SK-N-SH (cell line): Measurements from ENCODE around the gene CEP152. TPM values are rescaled to one million over a fixed set of nuclear protein-coding genes. Genes with fewer than 3 reads are reported as not detected.

ENCODE experiments used
- CTCF ChIA-PET: fragments of 300-600, 350-600 bp; formaldehyde crosslinking; extraction: SDS; loops from one replicate; lab custom pipeline; 2021; lab: Yijun Ruan, JAX
- POLR2A ChIA-PET: fragments of 350-600 bp; sonication (Branson Sonifier 250); formaldehyde crosslinking; extraction: SDS; loops from one replicate; lab custom pipeline; 2020; ENCODE audit warnings: antibody characterized with exemption, inconsistent platforms; lab: Yijun Ruan, JAX
- DNase-seq: peaks from one replicate; pipeline ENCODE4 v3.0.0; 2012
- H2AFZ ChIP-seq: fragments of 200-600 bp; sonication (generic); 2 replicates; pipeline ENCODE4 v1.8.1; 2016; ENCODE audit warnings: antibody characterized with exemption, mild to moderate bottlenecking, low read depth
- H3F3A ChIP-seq: fragments of 200-600 bp; sonication (generic); replicated peaks from 2 replicates; pipeline ENCODE3; 2016; ENCODE audit warnings: antibody characterized with exemption, mild to moderate bottlenecking; ENCODE audit not compliant: insufficient read depth
- H3K27ac ChIP-seq, 2 experiments: fragments of 200-500 bp in 1 of 2; fragments of 200-600 bp in 1 of 2; sonication (Bioruptor generic) in 1 of 2; sonication (generic), shearing (Covaris generic) in 1 of 2; 2 replicates each; pipeline versions ENCODE4 v1.5.1 to v1.6.1; 2014 to 2016; ENCODE audit warnings: low read depth in 2 of 2, inconsistent platforms in 1 of 2, low read length in 1 of 2, mild to moderate bottlenecking in 1 of 2, mixed read lengths in 1 of 2
- H3K27me3 ChIP-seq: fragments of 200-600 bp; sonication (generic), shearing (Covaris generic); 2 replicates; pipeline ENCODE4 v1.6.1; 2016; ENCODE audit warnings: mixed run types; ENCODE audit not compliant: insufficient read depth
- H3K36me3 ChIP-seq, 2 experiments: fragments of 200-500 bp in 1 of 2; fragments of 200-600 bp in 1 of 2; sonication (Bioruptor generic) in 1 of 2; sonication (generic) in 1 of 2; replicated peaks in 1 of 2; 2 replicates each; pipeline versions ENCODE3 to v1.5.1; 2014 to 2016; ENCODE audit warnings: low read length in 1 of 2, mild to moderate bottlenecking in 1 of 2; ENCODE audit not compliant: insufficient read depth in 2 of 2, control insufficient read depth in 1 of 2
- H3K4me1 ChIP-seq, 2 experiments: fragments of 200-500 bp in 1 of 2; fragments of 200-600 bp in 1 of 2; sonication (Bioruptor generic) in 1 of 2; sonication (generic), shearing (Covaris generic) in 1 of 2; 2 replicates each; pipeline versions ENCODE4 v1.5.1 to v1.6.1; 2014 to 2016; ENCODE audit warnings: low read depth in 1 of 2, low read length in 1 of 2, mixed run types in 1 of 2; ENCODE audit not compliant: insufficient read depth in 2 of 2, control insufficient read depth in 1 of 2
- H3K4me2 ChIP-seq: fragments of 200-600 bp; sonication (generic), shearing (Covaris generic); 2 replicates; pipeline ENCODE4 v1.6.1; 2017; ENCODE audit warnings: mixed run types
- H3K4me3 ChIP-seq, 2 experiments: fragments of 200-500 bp in 1 of 2; fragments of 200-600 bp in 1 of 2; sonication (Bioruptor generic) in 1 of 2; sonication (generic), shearing (Covaris generic) in 1 of 2; 2 replicates each; pipeline versions ENCODE4 v1.5.1 to v1.8.1; 2014 to 2016; ENCODE audit warnings: low read depth in 2 of 2, inconsistent platforms in 1 of 2, low read length in 1 of 2, mild to moderate bottlenecking in 1 of 2, mixed read lengths in 1 of 2, moderate library complexity in 1 of 2
- H3K79me2 ChIP-seq: fragments of 200-600 bp; sonication (generic); 2 replicates; pipeline ENCODE4 v1.8.1; 2017; ENCODE audit warnings: mild to moderate bottlenecking; ENCODE audit not compliant: insufficient read depth
- H3K9ac ChIP-seq: fragments of 200-600 bp; sonication (generic); 2 replicates; pipeline ENCODE4 v1.6.1; 2017; ENCODE audit warnings: mixed run types
- H3K9me2 ChIP-seq: fragments of 200-600 bp; sonication (generic); 2 replicates; pipeline ENCODE4 v1.6.1; 2017; ENCODE audit warnings: mixed run types
- H3K9me3 ChIP-seq: fragments of 200-600 bp; sonication (generic); 2 replicates; pipeline ENCODE4 v1.6.1; 2017; ENCODE audit warnings: mixed run types, mild to moderate bottlenecking, moderate library complexity
- H4K20me1 ChIP-seq: fragments of 200-600 bp; sonication (generic); 2 replicates; pipeline ENCODE4 v1.6.1; 2017; ENCODE audit warnings: mild to moderate bottlenecking, mixed run types; ENCODE audit not compliant: insufficient read depth
- ELF1 ChIP-seq: IDR thresholded peaks from 2 replicates; pipeline ENCODE4 v1.4.0; 2012
- EZH2phosphoT487 ChIP-seq: fragments of 200-600 bp; sonication (generic); IDR thresholded peaks from 2 replicates; pipeline ENCODE4 v1.6.1; 2017; ENCODE audit warnings: low read depth, mixed run types, mild to moderate bottlenecking, antibody characterized with exemption, moderate library complexity, borderline replicate concordance
- FOSL2 ChIP-seq: IDR thresholded peaks from 2 replicates; pipeline ENCODE4 v1.4.0; 2012; ENCODE audit warnings: low read depth, mild to moderate bottlenecking, moderate library complexity, borderline replicate concordance
- FOXJ3 ChIP-seq: sonication (generic); formaldehyde crosslinking; IDR thresholded peaks from 2 replicates; pipeline ENCODE4 v1.5.1; 2020; ENCODE audit warnings: mild to moderate bottlenecking, missing genetic modification reagents
- FOXM1 ChIP-seq: IDR thresholded peaks from 2 replicates; pipeline ENCODE4 v1.4.0; 2012; ENCODE audit warnings: low read depth, mild to moderate bottlenecking
- IRF3 ChIP-seq: fragments of 150-350 bp; IDR thresholded peaks from 2 replicates; pipeline ENCODE4 v1.6.1; 2016; ENCODE audit warnings: mild to moderate bottlenecking, low read depth, low read length
- MEF2A ChIP-seq: IDR thresholded peaks from 2 replicates; pipeline ENCODE4 v1.4.0; 2012; ENCODE audit warnings: low read depth, borderline replicate concordance
- MXI1 ChIP-seq: IDR thresholded peaks from 2 replicates; pipeline ENCODE4 v1.6.1; 2012; ENCODE audit warnings: mild to moderate bottlenecking, low read depth, low read length, improper control_type of control experiment
- NRF1 ChIP-seq: IDR thresholded peaks from 2 replicates; pipeline ENCODE4 v1.6.1; 2012; ENCODE audit warnings: low read depth, mild to moderate bottlenecking, low read length
- PBX3 ChIP-seq: IDR thresholded peaks from 2 replicates; pipeline ENCODE4; 2012
- RAD21 ChIP-seq: IDR thresholded peaks from 2 replicates; pipeline ENCODE4 v1.6.1; 2012; ENCODE audit warnings: mild to moderate bottlenecking, low read length
- RCOR1 ChIP-seq: fragments of 150-350 bp; IDR thresholded peaks from 2 replicates; pipeline ENCODE4 v1.6.1; 2017; ENCODE audit warnings: antibody characterized with exemption, low read length
- SIN3A ChIP-seq: IDR thresholded peaks from 2 replicates; pipeline ENCODE4 v1.6.1; 2012; ENCODE audit warnings: low read depth, mild to moderate bottlenecking, low read length, moderate library complexity, borderline replicate concordance
- TCF12 ChIP-seq: IDR thresholded peaks from 2 replicates; pipeline ENCODE4 v1.4.0; 2012
- USF2 ChIP-seq: fragments of 150-350 bp; IDR thresholded peaks from 2 replicates; pipeline ENCODE4 v1.6.1; 2017; ENCODE audit warnings: antibody characterized with exemption, low read length, low read depth, borderline replicate concordance
- YY1 ChIP-seq: IDR thresholded peaks from 2 replicates; pipeline ENCODE4 v1.4.0; 2012; ENCODE audit warnings: low read depth, mild to moderate bottlenecking
- WGBS: methylation state at CpG from one replicate; pipeline ENCODE4 v1.1.6; 2017; ENCODE audit warnings: low lambda C conversion rate; 5-methylcytosine and 5-hydroxymethylcytosine counted together
- polyA plus RNA-seq, 3 experiments: library from polyadenylated mRNA; depleted of rRNA; stranded (reverse); fragments of >200 nt; gene quantifications; 2 replicates each; pipeline ENCODE4 v1.2.3, GENCODE V29; 2012
- TF ChIP-seq, protein P1 (sequence below): fragments of 200-600 bp; sonication (generic); IDR thresholded peaks from 2 replicates; pipeline ENCODE4 v1.6.1; 2017; ENCODE audit warnings: antibody characterized with exemption, mild to moderate bottlenecking, moderate library complexity

The CEP152 gene
- polyA plus RNA-seq, 1 of the 3 experiments (the other 2 are of a cell fraction): 0.71 TPM

DNA sequence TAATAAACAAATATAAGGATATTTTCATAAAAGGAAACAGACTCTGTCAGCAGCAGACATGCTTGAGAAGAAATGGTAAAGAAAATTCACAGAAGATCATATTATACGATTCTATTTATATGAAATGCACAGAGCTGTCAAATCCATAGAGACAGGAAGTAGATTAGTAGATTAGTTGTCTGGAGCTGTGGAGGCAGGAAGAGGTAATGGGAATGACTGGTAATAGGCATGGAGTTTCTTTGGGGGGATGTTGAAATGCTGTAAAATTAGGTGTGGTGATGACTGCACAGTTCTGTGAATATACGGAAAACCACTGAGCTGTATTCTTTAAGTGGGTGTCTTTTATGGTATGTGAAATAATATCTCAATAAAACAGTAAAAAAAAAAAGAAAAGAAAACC lies 35.3 kb downstream of the CEP152 start:
- DNase-seq: no peak
- TF ChIP-seq RAD21: no peak
- no peak for TF ChIP-seq YY1
- no peak for TF ChIP-seq USF2
- TF ChIP-seq FOSL2: no peak
- TF ChIP-seq FOXJ3 (CRISPR knock-in tag): no peak
- no peak for TF ChIP-seq MXI1
- no peak for TF ChIP-seq TCF12
- no peak for TF ChIP-seq EZH2phosphoT487
- no peak for TF ChIP-seq PBX3
- TF ChIP-seq NRF1: no peak
- TF ChIP-seq IRF3: no peak
- TF ChIP-seq, protein P1, sequence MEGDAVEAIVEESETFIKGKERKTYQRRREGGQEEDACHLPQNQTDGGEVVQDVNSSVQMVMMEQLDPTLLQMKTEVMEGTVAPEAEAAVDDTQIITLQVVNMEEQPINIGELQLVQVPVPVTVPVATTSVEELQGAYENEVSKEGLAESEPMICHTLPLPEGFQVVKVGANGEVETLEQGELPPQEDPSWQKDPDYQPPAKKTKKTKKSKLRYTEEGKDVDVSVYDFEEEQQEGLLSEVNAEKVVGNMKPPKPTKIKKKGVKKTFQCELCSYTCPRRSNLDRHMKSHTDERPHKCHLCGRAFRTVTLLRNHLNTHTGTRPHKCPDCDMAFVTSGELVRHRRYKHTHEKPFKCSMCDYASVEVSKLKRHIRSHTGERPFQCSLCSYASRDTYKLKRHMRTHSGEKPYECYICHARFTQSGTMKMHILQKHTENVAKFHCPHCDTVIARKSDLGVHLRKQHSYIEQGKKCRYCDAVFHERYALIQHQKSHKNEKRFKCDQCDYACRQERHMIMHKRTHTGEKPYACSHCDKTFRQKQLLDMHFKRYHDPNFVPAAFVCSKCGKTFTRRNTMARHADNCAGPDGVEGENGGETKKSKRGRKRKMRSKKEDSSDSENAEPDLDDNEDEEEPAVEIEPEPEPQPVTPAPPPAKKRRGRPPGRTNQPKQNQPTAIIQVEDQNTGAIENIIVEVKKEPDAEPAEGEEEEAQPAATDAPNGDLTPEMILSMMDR: no peak
- TF ChIP-seq ELF1: no peak
- TF ChIP-seq FOXM1: no peak
- no peak for TF ChIP-seq SIN3A
- no peak for TF ChIP-seq MEF2A
- no peak for TF ChIP-seq RCOR1
- Histone ChIP-seq H3K4me1 (peaks cover 0 to 11% of the 10 kb centered on the region in 2 experiments; a peak in 2 of 4 replicates), H3K36me3 (peaks cover 36 to 45% of the 10 kb centered on the region in 2 experiments), H3K9ac (no peak overlapping the region), H2AFZ (no peak overlapping the region), H3F3A (peaks cover 6% of the 10 kb centered on the region), H4K20me1 (no peaks in the 10 kb centered on the region), H3K9me2 (no peaks in the 10 kb centered on the region), H3K27ac (no peak overlapping the region), H3K4me3 (no peak overlapping the region), H3K4me2 (no peak overlapping the region), H3K27me3 (no peaks in the 10 kb centered on the region), H3K79me2 (no peaks in the 10 kb centered on the region; the same call in none of the 2 replicates), H3K9me3 (peaks cover 8% of the 10 kb centered on the region; the same call in 1 of the 2 replicates)
- ChIA-PET CTCF (interaction anchor here (1.3 kb wide), 1 partner anchor 26 kb away, joined by 5 read pairs; no protein-coding TSS in a partner anchor), POLR2A (no interaction called here)
- WGBS: 88% methylated on average over 2 of the region's 2 CpGs
